ENCODE measurements around the gene GOLIM4.
"Not testable (repeated sequence)": the region's sequence is repeated elsewhere in the genome, so short reads cannot be mapped to it uniquely, and the experiment has no call there.

GOLIM4 gene

DNA sequence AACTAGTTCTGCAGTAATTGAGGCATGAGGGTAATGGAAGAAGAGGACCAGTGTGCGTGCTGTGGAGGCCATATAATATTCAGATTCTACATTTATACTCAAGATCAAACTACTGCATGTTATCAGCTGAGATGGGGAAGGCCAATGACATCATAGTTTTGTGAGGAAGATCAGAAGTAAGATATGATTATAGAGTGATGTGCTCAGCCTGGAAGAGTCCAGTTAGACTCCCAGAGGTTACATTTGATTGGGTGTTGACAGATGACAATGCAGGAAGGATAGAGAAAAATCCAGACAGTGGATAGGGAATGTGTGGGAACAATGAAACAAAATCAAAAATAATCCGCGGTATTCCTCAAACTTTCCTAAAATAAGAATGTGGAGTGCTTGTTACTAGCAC lies 35.4 kb downstream of the GOLIM4 start:
- no peak overlapping the region for H3K4me3 ChIP-seq (replicated peaks in 1 of 2; ENCODE audit: low read depth in 2 of 2, low read length in 2 of 2)
- DNase-seq (ENCODE audit: low read depth in 2 of 2), result no peak
- TF ChIP-seq, protein P1, sequence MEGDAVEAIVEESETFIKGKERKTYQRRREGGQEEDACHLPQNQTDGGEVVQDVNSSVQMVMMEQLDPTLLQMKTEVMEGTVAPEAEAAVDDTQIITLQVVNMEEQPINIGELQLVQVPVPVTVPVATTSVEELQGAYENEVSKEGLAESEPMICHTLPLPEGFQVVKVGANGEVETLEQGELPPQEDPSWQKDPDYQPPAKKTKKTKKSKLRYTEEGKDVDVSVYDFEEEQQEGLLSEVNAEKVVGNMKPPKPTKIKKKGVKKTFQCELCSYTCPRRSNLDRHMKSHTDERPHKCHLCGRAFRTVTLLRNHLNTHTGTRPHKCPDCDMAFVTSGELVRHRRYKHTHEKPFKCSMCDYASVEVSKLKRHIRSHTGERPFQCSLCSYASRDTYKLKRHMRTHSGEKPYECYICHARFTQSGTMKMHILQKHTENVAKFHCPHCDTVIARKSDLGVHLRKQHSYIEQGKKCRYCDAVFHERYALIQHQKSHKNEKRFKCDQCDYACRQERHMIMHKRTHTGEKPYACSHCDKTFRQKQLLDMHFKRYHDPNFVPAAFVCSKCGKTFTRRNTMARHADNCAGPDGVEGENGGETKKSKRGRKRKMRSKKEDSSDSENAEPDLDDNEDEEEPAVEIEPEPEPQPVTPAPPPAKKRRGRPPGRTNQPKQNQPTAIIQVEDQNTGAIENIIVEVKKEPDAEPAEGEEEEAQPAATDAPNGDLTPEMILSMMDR (IDR thresholded peaks at IDR 0.05; ENCODE audit: low read depth, low read length), result no peak

DNA sequence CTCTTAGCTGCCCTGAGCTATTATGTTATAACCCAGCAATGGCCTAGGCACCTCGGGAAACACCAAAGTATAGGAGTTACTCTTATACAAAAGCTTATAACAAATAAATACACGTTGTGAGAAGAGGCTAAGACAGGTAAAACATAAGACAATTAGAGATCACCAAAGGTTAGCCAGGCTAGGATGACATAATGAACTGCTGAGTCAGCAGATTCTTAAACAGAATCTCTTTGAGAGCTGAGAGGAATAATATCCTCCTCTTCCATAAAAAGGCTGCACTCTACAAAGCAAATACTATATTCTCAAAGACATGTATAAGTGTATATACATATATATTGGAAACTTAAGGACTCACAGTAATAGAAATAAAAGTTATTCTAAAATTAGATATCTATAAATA lies 37.2 kb downstream of the GOLIM4 start:
- DNase-seq (ENCODE audit: low read depth in 2 of 2), result no peak
- TF ChIP-seq, protein P1 (IDR thresholded peaks at IDR 0.05; ENCODE audit: low read depth, low read length), result no peak
- H3K4me3 ChIP-seq (replicated peaks in 1 of 2; ENCODE audit: low read depth in 2 of 2, low read length in 2 of 2), result no peak overlapping the region

- H3K4me3 ChIP-seq (replicated peaks in 1 of 2; ENCODE audit: low read depth in 2 of 2, low read length in 2 of 2); DNase-seq (ENCODE audit: low read depth in 2 of 2): not testable (repeated sequence)
These were observed 39.1 kb downstream of the GOLIM4 start for GRCh38 chr3:168056398-168057230.

DNA sequence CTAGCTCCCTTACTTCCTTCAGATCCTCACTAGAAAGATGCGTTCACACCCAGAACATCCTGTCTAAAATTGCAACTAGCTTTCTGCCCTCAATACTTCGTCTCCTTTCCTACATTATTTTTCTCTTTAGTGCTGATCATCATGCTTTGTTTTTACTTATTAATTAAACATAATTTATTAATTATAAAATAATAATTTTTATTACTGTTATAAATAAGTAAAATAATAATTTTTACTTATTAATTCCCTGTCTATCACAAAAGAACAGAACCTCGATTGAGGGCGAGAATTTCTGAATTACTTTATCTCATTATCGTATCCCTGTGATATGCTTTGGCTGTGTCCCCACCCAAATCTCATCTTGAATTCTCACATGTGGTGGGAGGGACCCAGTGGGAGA lies 41.3 kb downstream of the GOLIM4 start:
- no peak overlapping the region for H3K4me3 ChIP-seq (replicated peaks in 1 of 2; ENCODE audit: low read depth in 2 of 2, low read length in 2 of 2)
- DNase-seq (ENCODE audit: low read depth in 2 of 2), result no peak
- TF ChIP-seq, protein P1 (IDR thresholded peaks at IDR 0.05; ENCODE audit: low read depth, low read length), result no peak

DNA sequence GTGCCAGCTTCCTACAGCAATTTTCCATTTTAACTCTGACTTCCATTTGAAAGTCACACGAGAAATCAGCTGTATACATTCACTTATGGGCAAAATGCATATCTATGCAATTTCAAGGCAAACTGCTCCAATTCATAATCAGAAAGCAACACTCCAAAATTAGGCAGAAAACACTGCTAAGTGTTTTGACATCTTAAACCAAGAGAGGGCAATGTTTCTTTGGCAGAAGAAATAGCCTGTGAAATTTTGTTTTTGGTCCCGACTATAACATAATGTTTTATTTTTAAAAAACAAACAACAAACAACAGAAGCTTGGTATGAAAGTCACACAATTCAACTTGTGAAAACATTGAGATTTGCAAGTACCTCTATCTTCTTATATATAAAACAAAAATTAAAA lies 42.6 kb downstream of the GOLIM4 start:
- no peak overlapping the region for H3K4me3 ChIP-seq (replicated peaks in 1 of 2; ENCODE audit: low read depth in 2 of 2, low read length in 2 of 2)
- TF ChIP-seq, protein P1 (IDR thresholded peaks at IDR 0.05; ENCODE audit: low read depth, low read length), result peak; percentile 23
- DNase-seq (ENCODE audit: low read depth in 2 of 2), result peak in 1 of 2 donors; percentile 21

DNA sequence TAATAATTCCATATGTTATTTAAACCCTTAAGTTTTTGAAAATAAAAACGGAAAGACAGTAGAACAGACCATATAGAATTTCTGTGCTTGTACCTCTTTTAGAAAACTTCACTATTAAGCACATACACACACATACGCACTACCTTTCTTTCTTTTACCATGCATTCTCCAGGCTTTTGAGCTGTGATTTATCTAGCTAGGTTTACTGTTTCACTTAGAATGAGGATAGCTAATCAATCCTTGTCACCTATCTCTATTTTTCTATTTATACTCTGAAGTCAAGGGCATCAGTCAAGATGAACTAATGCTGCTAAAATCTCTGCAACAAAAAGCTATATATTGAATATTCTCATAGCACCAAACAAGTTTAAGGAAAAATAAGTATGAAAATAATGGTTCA lies 43.2 kb downstream of the GOLIM4 start:
- H3K4me3 ChIP-seq (replicated peaks in 1 of 2; ENCODE audit: low read depth in 2 of 2, low read length in 2 of 2), result no peak overlapping the region
- TF ChIP-seq, protein P1 (IDR thresholded peaks at IDR 0.05; ENCODE audit: low read depth, low read length), result no peak
- no peak for DNase-seq (ENCODE audit: low read depth in 2 of 2)

GRCh38 chr3:168051531-168052471 lies 43.9 kb downstream of the GOLIM4 start:
- DNase-seq (ENCODE audit: low read depth in 2 of 2), result peak; percentile 54 to 79
- H3K4me3 ChIP-seq (replicated peaks in 1 of 2; ENCODE audit: low read depth in 2 of 2, low read length in 2 of 2), result no peak overlapping the region
- TF ChIP-seq, protein P1 (IDR thresholded peaks at IDR 0.05; ENCODE audit: low read depth, low read length), result no peak
